Cardiac septum (tissue), 1 donor: ENCODE results near the gene ARAP2. TPM values are rescaled to one million over a fixed set of nuclear protein-coding genes. Genes with fewer than 3 reads are reported as not detected.

ENCODE experiments used
- DNase-seq: peaks from one replicate; pipeline ENCODE4 v3.0.0-alpha.2; 2020; ENCODE audit warnings: low spot score
- intact Hi-C: fragments of 100-400 bp; cut with DNase I; formaldehyde crosslinking; loops from one replicate; pipeline ENCODE4 v1.14.0; 2022
- total RNA-seq: library from RNA; stranded (reverse); fragmentation: NEBNext Ultra II Directional; extraction: Animal tissue kit (Norgen Biotek cat#: 25700); gene quantifications from one replicate; pipeline ENCODE4 v1.2.1, GENCODE V29; 2021
- donor health status: DM: no; HTN: no; CAD: no.

ARAP2 gene
- total RNA-seq, 1 donor from 2014 or later, result 6.6 TPM

GRCh38 chr4:36067116-36067515, 177.2 kb downstream of the ARAP2 start:
- intact Hi-C loops, result no loop called here
- DNase-seq, result no peak

GRCh38 chr4:36065274-36065871, 178.9 kb downstream of the ARAP2 start:
- DNase-seq, result peak; percentile 66
- intact Hi-C loops, result no loop called here

- intact Hi-C loops, result no loop called here
- no peak for DNase-seq
Measured at GRCh38 chr4:36064117-36064516, 180.2 kb downstream of the ARAP2 start.

- intact Hi-C loops, result no loop called here
- no peak for DNase-seq
Measured at GRCh38 chr4:36056136-36056535, 188.2 kb downstream of the ARAP2 start.

- no peak for DNase-seq
- intact Hi-C loops, result no loop called here
Measured at GRCh38 chr4:36054694-36055422, 189.5 kb downstream of the ARAP2 start.

GRCh38 chr4:36053930-36054329, 190.4 kb downstream of the ARAP2 start:
- DNase-seq, result no peak
- intact Hi-C loops, result no loop called here

GRCh38 chr4:36051634-36052033, 192.7 kb downstream of the ARAP2 start:
- DNase-seq, result no peak
- intact Hi-C loops, result no loop called here

- DNase-seq, result no peak
- intact Hi-C loops, result no loop called here
Measured at GRCh38 chr4:36046026-36046425, 198.3 kb downstream of the ARAP2 start.

- DNase-seq, result no peak
- intact Hi-C loops, result no loop called here
Measured at GRCh38 chr4:36043901-36044300, 200.4 kb downstream of the ARAP2 start.

GRCh38 chr4:36043241-36043640, 201.1 kb downstream of the ARAP2 start:
- intact Hi-C loops, result no loop called here
- DNase-seq, result no peak

GRCh38 chr4:36042122-36042970, 202.0 kb downstream of the ARAP2 start:
- DNase-seq, result no peak
- intact Hi-C loops, result no loop called here

GRCh38 chr4:36041340-36041739, 203.0 kb downstream of the ARAP2 start:
- DNase-seq, result no peak
- intact Hi-C loops, result no loop called here

GRCh38 chr4:36039026-36039425, 205.3 kb downstream of the ARAP2 start:
- intact Hi-C loops, result no loop called here
- DNase-seq, result no peak

- DNase-seq, result no peak
- intact Hi-C loops, result no loop called here
Measured at GRCh38 chr4:36038491-36038890, 205.8 kb downstream of the ARAP2 start.

GRCh38 chr4:36037127-36037526, 207.2 kb downstream of the ARAP2 start:
- intact Hi-C loops, result no loop called here
- no peak for DNase-seq

- DNase-seq, result no peak
- intact Hi-C loops, result no loop called here
Measured at GRCh38 chr4:36029951-36030350, 214.4 kb downstream of the ARAP2 start.

- DNase-seq, result no peak
- intact Hi-C loops, result no loop called here
Measured at GRCh38 chr4:36027203-36027602, 217.1 kb downstream of the ARAP2 start.

GRCh38 chr4:36026348-36026880, 217.9 kb downstream of the ARAP2 start:
- DNase-seq, result no peak
- intact Hi-C loops, result no loop called here

- intact Hi-C loops, result no loop called here
- DNase-seq, result no peak
Measured at GRCh38 chr4:36024901-36025660, 219.2 kb downstream of the ARAP2 start.

- no peak for DNase-seq
- intact Hi-C loops, result no loop called here
Measured at GRCh38 chr4:36020351-36020750, 224.0 kb downstream of the ARAP2 start.
